ENCODE results near the gene BSND.

BSND gene

DNA sequence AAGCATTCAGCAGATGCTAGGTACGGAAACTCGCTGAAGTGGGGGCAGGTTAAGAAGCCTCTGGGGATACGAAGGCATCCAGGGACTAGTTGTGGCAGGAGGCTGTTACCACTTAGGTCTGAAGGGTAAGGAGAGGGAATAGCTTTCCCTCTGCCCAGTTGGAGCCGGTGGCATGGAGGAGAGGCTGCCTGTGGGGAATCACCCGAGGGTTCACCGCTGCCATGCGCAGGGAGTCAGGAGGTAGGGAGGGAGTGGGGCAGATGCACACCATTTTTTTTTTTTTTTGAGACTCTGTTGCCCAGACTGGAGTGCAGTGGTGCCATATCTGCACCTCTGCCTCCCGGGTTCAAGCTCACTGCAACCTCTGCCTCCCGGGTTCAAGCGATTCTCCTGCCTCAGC, 46.7 kb downstream of the BSND start:
- no peak for DNase-seq (ENCODE audit: low spot score)

DNA sequence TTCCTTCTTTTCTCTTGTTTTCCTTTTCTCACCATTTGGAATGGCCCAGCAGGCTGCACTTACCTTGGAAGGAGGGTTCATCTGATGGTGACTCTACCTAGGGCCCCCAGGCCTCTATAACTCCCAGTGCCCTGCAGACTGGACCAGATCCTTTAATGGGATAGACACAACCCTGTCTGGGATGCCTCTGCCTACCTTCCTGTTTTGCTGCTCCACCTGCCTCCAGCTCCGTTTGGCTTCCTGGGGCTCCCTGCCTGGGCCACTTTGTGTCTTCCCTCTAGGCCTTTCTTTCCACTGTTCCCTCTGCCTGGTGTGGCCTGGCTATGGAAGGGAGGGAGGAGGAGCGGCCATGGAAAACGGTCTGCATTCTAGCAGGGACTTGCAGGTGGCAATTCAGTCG, 48.1 kb downstream of the BSND start:
- no peak for DNase-seq (ENCODE audit: low spot score)

DNA sequence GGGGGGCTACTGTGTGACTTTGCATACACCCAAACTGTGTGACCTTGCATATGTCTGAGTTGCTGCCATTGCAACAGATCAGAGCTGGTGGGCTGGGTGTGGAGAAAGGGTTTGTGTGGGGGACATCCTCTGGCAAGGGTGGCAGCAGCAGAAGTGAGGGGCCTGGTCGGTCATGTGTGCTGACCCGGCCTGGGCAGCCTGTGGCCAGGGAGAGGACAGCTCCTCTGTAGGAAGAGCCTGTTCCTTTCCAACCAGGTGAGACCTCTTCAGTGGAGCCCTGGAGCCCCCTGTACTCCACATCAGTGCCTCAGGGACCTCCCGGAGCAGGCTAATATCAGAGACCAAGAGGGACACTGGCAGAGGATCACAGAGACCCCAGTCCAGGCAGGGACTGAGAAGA, 48.9 kb downstream of the BSND start:
- no peak for DNase-seq (ENCODE audit: low spot score)

DNA sequence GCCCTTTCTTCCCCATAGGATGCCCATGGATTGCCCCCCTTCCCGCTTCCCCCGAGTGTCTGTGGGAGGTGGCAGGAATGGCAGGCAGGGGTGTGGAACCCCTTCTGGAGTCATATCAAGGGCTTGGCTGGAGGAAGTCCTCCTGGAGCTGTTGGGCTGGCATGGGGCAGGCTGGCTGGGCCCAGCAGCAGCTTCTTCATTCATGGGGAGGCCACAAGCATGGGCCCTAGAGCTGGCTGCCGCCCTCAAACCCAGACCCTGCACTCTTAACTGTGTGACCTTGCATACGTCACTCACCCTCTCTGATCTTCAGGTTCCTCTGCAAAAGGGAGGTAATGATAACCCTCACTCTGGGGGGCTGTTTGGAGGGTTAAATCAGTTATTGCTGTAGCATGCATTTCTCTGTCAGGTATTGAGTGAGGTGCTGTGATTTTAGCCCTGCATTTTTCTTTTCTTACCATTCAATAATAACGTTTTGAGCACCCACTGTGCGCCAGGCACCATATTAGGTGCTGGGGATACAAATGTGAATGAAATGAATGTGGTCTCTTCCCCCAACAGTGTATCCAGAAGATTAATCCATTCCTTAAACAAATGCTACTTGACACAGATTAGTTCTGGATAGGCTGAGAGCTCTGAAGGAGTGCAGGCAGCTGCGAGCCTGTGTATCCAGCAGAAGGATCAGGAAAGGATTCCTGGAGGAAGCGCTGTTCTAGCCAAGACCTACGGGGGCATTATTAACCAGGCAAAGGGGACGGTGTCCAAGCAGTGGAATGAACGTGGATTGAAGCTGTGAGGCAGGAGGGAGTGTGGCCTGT, 49.9 kb downstream of the BSND start:
- DNase-seq (ENCODE audit: low spot score): no peak

DNA sequence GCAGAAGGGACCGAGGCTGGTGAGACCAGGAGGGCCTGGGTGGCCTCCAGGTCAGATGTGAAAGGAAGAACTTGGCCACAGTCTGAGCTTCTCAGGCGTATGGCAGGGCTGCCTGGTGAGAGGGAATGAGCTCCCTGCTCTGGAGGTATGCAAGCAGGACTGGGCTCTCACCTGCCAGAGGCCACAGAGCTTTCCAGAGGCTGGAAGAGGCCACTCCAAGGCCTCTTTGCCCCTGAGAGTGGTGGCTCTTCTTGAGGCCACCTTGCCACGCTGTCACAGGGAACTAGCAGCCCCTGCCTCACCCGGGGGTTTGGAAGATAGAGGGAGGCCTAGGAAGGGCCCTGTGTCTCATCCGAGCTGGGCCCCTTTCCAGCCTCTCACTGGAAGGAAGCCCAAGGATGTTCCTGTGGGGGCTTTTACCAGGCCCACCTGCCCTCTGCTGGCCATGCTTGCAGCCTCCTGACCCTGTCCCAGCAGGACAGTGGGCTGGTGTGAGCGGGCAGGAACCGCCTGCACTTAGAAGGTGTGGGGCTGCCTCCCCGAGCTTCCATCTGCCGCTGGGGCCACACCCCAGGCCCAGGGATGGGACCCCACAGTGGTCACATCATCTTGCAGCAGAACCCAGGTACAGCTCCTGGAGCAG, 50.7 kb downstream of the BSND start:
- DNase-seq (ENCODE audit: low spot score): no peak

DNA sequence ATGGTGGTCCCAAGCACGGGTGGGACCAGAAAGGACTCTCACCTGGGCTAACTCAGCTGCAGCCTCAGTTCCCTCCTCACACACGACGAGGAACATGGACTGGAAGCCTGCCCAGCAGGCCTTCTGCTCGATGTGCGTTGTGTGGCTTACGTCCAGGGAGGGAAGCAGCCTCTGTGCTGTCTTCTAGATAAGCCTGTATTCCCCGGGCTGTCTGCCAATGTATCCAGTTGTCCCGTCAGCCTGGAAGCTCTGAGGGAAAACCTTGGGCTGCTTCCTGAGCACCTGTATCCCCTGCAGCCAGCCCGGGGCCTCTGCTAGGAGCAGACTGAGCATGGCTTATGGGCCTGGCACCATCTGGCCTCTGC, 51.2 kb downstream of the BSND start:
- no peak for DNase-seq (ENCODE audit: low spot score)

DNA sequence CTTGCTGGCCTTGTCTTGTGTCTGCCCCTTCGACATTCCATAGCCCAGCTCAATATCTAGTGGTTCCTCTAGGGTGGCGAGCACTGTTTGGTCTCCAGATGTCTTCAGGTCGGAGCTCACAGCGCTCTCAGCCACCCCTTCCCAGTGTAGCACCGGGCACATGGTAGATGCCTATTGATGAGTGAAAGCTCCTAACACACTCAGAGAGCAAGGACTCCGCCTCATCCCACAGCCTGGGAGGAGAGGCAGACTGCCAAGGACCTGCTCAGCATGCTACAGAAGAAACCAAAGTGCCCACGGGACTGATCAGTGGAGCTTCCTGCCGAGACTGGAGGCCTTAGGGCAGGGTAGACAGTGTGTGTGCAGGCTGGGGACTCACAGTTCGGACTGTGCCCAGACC, 51.5 kb downstream of the BSND start:
- no peak for DNase-seq (ENCODE audit: low spot score)

DNA sequence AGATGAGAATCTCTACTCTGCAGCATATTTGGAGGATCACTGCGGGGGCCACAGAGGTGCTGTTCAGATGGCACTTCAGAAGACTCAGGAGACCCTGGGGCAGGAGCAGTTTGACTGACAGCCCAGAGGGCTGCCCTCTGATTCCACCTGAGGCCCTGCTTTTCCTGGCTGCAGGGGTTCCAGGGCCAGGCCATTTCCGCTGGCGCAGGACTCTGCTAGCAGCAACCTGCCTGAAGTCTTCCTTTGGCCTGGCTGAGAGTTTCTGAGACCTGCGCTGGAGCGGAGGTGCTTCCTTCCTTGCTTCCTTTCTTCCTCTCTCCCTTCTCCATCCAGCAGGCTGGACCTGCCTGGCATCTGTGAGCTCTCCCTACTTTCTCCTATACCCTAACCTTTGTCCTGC, 52.4 kb downstream of the BSND start:
- no peak for DNase-seq (ENCODE audit: low spot score)

DNA sequence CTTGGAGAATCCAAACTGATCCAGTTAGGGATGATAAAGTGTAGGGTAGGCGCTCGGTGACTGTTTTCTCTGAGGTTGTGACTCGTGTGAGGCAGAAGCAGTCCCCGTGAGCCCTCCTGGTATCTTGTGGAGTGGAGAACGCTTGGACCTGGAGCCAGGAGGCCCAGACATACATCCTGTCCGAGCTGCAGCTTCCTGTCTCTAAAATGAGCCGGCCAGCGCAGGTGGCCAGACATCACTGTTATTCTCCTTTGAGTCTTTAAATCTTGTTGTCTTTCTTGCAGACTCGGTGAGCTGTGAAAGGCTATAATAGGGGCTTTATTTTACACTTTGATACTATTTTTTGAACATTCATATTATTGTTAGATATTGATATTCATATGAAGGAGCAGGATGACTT, 52.9 kb downstream of the BSND start:
- no peak for DNase-seq (ENCODE audit: low spot score)

DNA sequence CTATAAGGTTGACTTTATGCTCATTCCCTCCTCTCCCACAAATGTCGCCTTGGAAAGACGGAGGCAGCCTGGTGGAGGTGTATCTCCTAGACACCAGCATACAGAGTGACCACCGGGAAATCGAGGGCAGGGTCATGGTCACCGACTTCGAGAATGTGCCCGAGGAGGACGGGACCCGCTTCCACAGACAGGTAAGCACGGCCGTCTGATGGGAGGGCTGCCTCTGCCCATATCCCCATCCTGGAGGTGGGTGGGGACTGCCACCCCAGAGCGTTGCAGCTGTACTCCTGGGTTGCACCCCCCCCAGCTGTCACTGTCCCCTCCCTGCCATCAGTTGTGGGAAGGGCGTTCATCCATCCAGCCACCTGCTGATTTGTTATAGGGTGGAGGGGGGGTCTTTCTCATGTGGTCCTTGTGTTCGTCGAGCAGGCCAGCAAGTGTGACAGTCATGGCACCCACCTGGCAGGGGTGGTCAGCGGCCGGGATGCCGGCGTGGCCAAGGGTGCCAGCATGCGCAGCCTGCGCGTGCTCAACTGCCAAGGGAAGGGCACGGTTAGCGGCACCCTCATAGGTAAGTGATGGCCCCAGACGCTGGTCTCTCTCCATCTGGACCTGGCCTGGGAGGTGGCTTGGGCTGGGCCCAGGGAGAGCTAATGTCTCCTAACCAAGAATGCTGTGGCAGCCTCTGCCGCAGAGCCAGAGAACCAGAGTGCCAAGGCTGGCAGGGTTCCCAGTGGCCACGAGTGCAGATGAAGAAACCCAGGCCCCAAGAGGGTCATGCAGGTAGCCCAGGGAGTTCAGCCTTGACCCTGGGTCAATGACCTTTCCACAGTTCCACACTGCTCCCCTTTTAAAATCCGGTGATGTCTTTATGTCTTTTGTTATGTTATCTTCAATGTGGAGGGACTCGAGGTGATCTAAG, 53.7 kb downstream of the BSND start:
- no peak for DNase-seq (ENCODE audit: low spot score)

DNA sequence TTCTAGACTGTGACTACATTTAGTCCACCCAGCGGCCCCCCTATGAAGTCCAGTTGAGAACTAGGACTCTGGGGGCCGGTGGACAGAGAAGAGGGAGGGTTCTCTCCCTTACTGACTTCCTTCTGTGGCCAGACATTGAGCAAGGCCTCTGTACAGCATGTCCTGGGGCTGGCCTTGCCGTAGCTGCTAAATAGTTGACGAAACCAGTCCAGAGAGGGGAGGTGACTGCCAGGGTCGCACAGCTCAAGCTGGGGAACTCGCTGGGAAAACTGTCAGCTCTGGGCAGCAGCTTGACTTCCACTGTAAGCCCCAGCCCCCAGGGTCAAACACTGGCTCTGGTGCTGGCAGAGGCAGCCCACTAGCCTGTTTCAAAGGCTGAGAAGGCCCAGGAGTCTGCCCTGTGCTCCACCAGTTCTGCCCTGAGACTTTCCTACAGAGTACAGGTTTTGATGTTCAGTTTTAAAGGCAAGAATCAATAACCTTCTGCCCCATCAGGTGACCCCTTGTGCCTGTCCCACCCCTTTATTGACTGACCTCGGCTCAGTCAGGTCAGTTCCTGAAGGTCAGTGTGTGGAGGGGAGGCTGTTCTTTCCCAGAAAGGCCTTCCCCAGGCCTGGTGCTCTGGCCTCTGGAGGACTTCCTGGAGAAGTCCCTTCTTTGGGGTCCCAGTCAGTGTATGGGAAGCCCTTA, 54.7 kb downstream of the BSND start:
- no peak for DNase-seq (ENCODE audit: low spot score)

DNA sequence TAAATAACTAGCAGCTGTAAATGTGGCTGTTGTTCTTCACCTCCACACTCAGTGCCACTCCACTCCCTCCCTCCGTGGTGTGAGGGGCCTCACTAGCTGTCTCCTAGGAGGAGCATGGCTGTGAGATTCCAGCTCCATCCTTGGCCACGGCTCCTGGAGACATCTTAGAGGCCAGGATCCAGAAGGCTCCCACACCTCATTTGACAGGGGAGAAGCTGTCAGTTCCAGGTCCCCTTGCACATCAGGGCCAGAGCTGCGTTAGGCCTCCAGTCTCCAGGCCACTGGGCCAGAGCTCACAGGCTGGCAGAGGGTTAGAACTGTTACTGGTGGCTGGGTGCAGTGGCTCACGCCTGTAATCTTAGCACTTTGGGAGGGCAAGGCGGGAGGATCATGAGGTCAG, 55.7 kb downstream of the BSND start:
- no peak for DNase-seq (ENCODE audit: low spot score)

DNA sequence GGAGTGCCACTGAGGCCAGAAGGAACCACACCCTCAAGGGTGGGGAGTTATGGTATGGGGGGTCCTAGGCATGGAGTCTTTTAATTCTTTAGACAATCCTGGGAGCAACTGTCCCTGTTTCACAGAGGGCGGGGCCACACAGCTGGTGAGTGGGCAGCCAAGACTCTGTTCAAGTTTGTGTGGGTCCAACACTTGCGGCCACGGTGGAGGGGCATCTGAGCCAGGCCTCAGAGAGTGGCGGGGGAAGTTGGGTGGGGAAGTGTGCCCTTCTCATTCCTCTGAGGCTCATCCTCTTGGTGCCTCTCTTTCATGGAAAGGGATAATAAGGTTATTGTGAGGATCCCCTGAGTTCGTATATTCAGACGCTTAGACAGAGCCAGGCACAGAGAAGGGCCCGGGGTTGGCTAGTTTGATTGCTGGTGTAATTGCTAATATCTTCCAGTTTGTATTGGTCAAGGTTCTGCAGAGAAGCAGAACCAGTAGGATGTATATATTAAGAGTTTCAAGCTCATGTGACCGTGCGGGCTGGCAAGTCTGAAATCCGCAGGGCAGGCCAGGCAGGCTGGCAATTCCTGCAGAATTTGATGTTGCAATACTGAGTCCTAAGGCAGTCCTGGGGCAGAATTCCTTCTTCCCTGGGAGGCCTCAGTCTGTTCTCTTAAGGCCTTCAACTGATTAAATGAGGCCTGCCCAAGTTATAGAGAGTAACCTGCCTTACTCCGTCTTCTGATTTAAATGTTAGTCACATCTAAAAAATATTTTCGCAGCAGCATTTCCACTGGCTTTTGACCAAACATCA, 56.5 kb downstream of the BSND start:
- DNase-seq (ENCODE audit: low spot score): no peak

DNA sequence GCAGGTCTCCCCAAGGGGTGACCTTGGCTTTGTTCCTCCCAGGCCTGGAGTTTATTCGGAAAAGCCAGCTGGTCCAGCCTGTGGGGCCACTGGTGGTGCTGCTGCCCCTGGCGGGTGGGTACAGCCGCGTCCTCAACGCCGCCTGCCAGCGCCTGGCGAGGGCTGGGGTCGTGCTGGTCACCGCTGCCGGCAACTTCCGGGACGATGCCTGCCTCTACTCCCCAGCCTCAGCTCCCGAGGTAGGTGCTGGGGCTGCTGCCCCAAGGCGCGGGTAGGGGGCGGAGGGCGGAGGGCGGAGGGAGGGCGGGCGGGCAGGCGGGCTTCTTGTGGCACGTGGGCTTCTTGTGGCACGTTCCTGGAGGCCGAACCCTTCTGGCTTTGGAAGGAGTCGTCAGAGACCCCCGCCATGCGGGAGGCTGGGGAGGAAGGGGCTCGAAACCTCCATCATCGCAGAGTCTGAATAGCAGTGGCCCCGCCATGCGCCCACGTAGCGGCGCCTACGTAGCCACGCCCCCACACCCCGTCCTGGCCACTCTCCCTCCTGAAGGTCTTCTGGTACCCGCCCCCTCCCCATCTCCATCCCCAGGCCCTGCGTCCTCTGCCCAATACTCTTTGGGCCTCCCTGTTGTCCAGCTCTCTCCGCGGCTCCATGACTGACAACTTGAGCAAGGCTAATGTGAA, 57.4 kb downstream of the BSND start:
- no peak for DNase-seq (ENCODE audit: low spot score)

DNA sequence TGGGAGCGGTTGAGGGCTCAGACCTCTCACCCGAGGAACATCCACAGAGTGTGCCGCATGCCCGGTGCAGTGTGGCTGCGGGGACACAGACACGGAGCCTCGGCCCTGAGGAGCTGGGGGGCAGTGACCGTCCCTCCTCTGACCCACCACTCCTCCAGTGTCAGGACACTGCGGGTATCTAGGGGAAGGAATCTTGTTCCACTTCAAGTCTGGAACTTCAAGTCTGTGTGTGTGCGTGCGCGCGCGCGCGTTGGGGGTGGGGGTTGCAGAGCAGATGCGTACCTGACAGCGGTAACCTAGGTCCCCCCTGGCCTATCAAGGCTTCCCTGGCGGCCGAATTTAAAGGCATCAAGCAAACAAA, 57.9 kb downstream of the BSND start:
- no peak for DNase-seq (ENCODE audit: low spot score)

DNA sequence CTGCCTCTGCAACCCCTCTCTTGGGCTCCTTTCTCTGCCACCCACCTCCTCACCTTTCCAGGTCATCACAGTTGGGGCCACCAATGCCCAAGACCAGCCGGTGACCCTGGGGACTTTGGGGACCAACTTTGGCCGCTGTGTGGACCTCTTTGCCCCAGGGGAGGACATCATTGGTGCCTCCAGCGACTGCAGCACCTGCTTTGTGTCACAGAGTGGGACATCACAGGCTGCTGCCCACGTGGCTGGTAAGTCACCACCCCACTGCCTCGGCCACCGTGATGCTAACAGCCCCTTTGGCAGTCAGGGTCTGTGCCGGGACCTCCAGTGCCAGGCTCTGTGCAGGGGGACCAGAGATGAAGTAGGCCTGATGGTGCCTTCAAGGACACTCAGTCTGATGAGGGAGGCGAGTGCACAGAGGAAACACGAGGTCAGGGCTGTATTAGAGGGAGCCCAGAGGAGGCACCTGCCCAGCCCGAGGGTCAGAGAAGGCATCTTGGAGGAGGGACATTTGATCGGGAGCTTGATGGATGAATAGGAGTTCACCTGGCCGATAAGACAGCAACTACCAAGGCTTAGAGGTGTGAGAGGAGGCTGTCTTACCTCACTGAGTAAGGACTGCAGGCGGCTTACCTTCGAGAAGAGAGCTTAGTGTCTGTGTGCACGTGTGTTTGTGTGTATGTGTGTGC, 58.7 kb downstream of the BSND start:
- DNase-seq (ENCODE audit: low spot score): no peak

DNA sequence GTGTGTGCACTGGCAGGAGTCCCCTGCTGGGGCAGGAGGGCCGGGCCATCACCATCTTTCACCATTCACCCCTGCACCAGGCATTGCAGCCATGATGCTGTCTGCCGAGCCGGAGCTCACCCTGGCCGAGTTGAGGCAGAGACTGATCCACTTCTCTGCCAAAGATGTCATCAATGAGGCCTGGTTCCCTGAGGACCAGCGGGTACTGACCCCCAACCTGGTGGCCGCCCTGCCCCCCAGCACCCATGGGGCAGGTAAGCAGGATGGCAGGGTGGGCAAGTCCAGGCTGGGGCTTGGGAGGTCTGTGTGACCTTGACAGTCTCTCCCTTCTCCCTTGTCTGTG, 59.2 kb downstream of the BSND start:
- no peak for DNase-seq (ENCODE audit: low spot score)

DNA sequence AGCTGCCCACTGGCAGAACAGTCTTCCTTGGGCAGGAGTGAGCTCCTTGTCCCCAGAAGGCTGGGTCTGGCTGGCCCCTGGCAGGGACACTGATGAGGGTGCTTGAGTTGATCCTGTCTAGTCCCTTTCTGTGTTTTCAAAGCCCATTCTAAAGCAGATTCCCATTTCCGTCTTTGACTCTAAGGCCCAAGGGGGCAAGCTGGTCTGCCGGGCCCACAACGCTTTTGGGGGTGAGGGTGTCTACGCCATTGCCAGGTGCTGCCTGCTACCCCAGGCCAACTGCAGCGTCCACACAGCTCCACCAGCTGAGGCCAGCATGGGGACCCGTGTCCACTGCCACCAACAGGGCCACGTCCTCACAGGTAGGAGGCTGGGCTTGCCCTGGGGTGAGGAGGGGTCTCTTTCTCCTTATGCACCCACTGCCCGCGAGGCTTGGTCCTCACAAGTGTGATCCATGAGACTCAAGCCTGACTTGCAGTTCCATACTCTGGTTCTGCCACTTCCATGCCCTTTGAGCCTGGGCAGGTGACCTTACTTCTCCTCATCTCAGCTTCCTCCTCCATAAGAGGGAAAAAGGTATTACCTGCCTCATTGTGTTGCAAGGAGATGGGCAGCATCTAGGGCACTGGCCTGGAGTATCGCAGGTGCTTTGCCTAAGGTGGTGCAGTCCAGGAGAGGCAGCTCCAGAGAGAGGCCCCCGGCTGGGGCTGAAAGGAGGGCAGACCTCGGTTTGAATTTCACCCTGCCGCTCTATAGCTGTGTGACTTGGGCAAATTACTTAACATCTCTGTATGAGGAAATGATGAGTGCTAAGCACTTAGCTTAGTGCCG, 60.8 kb downstream of the BSND start:
- no peak for DNase-seq (ENCODE audit: low spot score)

All from SK-N-DZ (cell line).